ENCODE data around the gene CRB2.

CRB2 gene

DNA sequence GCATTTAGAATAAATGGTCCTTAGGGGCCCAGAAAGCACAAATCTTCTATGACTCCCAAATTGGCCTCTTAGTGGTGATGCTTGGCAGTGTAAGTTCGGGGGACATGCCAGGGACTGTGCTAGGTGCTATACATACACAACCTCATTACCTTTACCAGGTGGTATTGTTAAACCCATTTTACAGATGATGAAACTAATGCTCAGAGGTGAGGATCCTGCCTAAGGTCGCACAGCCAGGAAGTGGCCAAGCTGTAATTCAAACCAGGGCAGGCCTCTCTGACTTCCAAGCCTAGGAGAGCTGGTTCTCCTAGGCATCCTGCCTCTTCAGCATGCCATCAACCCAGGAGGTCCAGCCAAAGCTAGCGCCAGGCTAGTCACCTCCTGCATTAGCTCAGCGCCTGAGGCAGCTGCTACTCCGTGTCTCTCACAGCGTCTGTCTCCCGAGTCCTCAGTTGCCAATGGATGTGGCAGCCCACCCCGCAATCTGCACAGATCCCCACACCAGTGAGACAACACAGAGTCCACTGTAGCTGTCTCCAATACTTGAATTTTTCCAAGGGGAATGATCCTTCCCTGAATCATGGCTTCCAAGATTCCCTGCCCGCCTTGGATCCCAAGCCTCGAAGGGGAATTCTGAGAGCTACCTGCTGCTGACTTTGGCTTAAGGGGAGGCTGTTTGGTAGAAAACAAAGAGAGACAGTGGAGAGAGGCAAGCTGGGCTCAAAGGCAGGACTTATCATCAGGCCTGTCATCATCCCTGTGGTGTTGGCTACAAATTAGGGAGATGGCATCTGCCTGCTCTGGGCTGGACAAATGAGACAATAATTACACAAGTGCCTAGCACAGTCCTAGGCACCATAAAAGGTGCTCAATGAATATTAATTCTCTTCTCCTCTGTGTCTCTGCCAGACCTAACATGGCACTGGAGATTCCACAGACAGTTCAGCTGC lies 52.6 kb downstream of the CRB2 start:
- no peak for DNase-seq

DNA sequence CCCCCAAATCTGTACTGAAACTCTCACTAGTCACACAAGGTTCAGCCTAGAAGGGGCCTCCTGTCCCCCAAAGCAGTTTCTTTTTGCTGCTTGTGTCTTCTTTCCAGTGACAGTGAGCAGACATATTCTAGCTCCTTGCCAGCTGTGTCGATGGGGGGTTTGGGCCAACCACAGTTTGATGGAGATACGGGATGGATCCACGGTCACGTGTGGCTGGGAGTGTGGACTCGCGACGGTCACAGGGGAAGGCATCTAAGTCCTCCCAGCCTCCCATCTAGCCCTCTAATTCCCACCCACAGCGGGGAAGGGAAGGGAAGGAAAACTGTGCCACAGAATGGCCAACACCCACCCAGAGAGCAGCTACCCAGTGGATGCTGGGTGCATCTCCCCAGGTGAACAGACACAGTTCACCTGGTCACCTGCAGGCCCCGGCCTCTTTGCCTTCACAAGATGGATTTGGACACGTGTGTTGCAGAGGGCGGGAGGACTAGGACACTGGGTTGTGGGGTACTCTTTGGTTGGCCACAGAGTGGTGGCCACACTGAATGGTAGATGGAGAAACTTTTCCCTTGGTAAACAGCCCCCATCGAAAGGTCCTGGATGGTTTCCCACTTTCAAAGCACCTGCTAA lies 54.4 kb downstream of the CRB2 start:
- no peak for DNase-seq

DNA sequence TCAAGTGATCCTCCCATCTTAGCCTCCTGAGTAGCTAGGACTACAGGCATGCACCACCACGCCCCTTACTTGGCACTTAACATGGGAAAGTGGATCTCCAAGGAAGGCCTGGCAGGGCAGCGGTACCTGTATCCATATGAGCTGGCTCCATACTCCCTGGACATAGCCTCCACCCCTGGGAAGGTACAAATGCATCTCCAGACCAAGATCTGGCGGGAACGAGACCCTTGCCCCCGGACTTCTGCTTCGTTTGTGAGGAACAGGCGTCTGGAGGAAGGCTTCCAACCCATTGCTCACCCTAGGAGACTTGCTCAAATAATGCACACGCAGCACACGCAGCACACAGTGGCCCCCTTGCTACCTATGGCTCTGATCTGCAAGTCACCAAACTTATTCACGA lies 55.2 kb downstream of the CRB2 start:
- no peak for DNase-seq

DNA sequence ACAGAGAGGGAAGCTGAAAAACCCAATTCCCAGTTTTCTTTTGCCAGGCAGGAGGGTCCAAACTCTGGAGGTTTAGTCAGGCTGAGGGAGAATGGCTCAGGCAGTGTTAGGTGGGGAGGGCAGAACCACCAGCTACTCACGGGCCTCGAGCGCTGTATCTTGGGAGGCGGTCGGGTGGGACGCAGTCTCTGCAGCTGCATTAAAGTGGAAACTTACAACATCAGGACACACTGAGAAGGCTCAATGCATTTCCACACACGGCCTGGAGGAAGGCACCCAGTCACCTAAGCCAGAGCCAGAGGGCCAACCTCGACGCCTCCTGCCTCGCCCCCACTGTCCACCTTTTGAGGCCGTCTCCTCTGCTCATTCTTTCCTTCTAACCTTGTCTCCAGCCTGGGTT lies 55.6 kb downstream of the CRB2 start:
- no peak for DNase-seq

DNA sequence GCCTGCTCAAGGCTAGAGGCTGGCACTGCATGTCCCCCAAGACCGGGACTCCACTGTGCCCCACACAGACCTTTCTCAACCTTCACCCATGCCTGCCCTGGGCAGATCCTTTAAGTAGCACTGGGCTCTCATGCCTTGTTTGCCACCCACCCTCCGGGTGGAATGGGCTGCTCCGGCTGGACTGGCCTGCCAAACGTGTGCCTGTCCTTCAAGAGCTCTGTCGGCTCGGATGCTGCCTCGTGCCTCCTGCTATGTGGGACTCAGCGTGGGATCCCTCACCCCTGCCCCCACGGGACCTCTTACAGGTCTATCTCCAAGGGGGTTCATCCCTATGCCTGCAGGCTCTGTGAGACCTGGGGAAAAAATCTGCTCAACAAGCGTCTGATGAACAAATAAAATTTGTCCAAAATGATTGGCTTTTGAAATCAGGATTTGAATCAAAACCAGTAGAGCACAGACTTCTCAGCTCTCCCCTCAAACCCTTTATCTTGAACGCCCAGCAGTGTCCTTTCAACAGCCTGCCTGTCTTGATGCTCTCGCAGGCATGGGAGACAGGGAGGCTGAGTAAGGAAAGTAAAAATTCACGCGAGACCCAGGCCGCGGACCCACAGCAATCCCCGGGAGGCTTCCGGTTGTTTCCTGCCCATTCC lies 56.3 kb downstream of the CRB2 start:
- DNase-seq = no peak

DNA sequence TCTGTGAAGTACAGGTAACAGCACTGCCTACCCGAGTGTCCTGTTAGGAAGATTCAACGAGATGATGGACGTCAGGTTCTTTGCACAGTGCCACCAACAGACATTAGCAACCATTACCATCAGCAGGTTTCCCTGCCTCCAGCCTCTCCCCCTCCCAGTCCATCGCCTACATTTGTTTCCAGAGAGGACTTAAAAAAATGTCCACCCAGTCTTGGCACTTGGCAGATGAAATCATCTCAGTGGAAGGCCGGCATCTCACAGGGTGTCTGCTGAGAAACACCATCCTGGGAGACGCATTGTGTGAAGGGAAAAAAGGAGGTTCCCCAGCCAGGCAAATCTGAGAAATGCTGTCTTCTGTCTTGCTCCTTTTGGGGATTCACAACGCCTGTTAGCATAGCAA lies 58.2 kb downstream of the CRB2 start:
- DNase-seq = no peak

DNA sequence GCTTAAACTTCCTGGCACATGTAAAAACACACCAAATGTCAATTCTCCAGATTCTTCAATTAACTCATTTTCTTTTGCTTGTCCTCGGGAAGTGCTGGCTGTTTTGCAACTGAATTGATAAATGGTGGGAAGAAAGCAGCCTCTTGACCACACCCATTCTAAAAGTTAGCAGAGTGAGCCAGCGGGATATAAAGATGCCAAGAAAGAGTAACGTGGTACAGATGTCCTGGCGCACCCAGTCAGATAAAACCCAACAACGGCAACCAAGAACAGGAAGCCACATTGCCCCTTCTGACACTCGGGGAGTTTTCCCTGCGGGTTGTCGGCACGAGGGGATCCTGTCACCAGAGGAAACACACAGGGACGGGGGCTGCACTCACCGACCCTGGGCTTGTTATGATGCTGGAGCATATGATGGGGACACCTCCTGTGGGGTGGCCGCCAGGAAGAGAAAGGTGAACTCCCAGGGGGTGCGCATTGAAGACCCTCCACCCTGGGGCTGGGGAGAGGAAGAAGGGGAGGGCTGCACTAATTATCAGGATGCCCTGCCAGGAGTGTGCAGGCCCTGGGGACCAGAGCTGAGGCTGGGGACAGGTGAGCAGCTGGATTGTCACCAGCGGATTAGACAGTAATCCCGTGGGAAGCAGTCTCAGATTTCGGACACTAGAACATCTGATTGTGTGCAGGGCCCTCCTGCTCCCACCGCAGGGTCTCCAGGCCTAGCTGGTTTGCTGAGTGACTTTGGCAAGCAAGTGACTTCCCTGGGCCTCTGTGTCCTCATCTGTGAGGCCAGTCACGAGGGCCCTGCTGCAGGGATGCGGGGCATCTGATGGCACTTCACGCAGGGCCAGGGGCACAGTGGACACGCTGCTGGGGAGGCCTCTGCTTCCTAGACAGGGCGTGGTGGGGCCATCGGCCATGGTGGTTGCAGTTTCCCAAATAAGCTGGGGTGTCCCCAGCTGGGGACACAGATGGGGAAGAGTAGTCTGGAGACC lies 59.2 kb downstream of the CRB2 start:
- no peak for DNase-seq

DNA sequence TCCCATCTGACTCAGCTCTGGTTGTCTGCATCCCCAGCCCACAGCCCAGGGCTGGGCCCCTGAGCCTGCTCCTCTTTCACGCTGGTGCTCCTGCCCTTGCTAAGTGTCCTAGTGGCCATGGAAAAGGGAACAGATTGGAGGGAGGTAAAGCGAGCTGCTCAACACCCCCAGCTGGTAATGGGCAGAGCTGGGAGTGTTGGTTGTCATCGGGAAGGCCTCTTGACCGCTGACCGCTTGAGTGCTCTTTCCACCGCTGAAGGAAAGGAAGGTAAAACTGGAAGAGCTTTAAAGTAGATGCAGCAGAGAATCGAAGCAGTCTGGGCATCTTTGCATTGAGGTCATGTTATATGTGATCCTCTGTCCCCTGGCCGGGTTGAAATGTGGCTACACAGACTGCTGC lies 60.2 kb downstream of the CRB2 start:
- DNase-seq = no peak

DNA sequence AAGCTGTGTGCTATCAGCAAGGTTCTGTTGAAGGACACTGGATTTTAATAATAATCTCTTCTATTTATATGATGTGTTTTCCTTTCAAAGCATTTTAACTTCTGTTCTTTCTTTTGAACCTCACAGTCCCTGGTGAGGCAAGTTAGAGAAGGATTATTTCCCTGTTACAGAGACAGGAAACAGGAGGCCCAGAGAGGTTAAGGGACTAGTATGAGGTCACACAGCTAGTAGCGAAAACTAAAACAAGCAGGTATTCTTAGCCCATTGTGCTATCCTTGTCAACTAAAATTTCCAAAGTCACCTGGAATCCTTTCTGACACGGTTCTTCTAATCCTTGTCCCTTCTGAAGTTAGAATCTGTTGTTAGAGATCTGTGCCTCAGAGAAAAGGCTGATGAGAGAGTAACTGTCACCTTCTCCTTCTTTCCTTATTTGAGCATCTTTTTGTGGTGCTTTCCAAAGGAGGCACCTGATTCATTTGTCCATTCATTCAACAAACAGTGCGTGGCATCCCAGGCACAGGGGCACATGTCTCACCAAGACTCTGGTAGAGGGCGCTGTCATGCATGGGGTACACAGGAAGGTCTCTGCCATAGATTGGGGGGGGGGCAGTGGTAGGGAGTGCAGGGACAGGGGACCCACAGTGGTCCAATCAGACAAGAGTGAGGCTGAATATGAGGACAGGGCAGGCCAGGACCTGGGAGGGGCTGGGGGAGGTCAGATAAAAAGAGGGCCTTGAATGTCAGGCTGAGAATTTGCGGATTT lies 61.5 kb downstream of the CRB2 start:
- no peak for DNase-seq

DNA sequence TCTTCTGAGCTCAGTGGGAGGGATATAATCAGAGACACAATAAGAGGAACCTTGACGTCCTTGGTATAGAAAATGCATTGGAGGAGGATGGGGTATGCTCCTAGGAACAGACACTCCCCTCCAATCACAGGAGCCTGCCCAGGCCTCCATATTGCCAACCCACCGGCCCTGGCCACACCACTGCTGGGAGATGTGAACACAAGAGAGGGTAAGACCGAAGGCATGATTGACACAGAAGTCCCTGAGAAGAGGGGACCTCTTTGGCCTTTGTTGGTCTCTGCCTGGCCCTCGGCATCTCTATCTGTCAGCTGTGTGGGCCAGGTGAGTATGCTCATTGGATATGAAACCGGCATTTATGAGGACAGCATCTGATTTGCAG lies 62.0 kb downstream of the CRB2 start:
- no peak for DNase-seq

DNA sequence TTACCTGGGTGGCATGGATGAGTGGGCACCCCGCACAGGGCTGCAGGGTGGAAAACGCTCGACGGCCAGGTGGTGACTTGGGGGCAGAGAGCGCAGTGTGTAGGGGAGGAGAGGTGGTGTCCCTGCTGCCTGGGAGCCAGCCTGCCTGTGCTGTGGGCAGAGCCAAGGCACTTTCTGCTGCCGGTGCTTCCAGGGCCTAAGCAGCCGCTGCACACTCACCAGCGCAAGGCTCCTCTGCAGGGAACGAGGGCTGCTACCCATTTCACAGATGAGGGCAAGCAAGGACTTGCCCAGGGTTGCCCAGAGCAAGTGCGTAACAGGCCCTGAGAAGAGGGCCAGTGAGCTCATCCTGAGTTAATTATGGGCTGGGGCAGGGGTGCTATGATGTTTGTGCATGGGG lies 62.5 kb downstream of the CRB2 start:
- DNase-seq = no peak

DNA sequence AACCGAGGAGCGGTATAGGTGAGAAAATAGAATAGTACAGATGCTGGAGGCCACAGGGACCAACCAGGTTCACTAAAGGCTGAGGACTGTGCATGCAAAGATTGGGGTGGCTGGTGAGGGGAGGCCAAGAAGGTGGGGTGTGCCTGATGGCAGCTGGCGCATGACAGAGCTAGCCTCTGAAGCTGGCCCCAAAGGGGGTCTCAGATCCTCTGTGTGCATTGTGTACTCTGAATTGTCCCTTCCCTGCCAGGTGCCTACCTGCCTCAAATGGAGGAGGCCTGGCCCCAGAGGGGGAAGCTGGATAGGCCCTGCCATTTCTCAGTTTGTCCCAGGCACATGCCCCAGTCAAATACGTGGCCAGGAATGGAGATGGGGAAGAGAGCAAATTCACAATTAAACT lies 63.1 kb downstream of the CRB2 start:
- DNase-seq = no peak

DNA sequence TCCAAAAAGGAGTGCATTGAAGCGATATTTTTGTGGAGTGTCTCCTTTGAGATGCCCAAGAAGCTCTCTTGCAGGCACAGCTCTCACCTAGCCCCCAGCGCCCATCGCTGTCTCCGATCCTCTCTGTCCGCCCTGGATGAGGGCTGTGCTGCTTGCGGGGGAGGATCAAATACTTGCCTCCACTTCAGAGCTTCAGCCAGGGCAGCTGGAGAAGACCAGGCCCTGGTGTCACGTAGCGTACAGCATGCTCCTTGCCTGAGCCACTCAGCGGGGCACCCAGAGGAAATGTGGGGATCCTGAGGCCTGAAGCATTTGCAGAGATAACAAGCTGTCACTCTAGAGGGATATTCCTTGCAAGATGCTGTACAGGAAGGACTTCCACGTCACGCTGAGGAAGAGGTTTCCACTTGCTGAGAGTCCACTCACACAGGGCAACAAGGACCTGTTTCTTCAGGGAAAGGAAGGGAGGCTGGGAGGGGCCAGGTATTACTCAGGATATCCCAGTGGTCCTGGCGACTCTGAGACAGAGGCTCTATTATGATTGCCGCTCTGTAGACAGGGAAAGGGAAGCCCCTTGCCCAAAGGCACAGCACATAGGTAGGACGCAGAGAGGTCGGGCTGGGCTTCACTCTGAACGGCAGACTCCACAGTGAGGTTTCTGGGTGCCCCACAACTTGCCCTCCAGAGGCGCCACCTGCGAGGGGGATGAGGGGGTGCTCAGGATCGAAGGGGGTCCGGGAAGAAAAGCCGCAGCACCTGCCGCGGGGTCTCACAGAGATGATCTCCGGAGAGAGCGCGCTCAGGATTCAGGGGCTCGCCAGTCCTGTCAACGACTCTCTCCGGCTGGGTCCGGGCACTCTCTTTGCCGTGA lies 64.0 kb downstream of the CRB2 start:
- no peak for DNase-seq

DNA sequence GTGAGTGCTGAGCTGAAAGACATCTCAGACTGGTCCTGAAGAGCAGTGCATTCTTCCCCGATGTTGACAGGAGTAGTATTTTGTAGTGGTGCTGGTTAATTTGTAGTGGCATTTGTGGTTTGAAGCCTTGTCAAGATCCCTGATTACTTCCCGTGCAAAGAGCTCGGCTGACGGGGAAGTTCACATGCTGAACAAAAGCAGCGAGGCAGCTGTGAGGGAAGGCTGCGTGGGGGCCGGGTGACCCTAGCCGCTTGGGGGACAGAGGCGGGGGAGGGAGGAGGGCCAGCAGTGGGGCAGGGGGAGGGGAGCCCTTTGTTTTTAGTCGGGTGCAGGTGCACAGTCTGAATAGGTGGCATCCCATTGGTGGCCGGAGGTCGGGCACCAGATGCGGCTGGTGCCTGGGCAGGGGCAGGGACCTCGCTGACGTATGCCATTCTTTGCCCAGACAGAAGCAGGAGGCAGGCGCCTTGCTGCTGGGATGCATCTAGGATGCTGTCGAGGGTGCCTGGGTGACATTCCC lies 64.7 kb downstream of the CRB2 start:
- no peak for DNase-seq

DNA sequence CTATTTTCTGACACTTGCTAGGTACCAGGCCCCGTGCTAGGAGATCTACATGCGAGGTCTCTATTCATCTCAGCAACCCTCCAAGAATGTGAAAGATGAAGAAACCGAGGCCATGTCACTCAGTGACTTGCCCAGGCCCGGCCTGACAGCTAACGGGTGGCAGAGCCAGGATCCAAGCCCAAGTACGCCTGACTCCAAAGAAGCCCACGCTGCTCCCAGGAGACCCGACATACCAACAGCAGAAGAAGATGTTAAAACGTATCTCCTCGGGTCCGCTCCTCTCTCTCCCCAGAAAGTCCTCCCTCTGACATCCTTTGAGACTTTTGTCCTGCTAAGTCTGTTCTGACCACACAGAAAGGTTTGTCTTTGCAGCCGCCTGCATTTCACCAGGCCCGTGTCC lies 65.2 kb downstream of the CRB2 start:
- no peak for DNase-seq

DNA sequence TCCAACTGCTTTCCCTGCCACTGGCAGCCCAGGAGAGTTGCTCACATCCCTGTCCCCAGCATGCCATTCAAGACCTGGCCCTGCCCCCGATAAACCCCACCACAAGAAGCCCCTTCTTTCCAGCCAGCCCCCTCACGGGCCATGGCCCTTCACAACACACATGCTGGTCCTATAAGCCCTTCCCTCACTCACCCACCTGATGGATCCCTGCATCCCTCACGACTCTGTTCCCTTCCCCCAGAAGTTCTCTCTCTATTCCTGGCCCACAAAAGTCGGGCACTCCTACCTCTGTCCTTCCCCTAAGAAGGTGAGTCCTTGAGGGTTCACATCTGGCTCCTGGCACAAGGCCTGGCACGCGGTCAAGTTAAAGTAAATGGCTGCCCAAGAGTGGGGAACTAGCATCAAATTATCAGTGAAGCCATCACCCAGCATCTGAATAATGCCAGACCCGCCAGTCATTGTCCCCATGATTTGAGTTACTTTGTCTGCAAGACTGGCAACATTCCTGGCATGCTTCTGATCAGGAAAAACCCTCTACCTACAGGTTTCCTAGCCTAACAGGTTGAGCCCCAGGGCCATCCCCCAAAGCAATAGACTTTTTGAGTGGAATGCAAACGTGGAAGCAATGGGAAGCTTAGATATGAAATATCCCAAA lies 65.9 kb downstream of the CRB2 start:
- DNase-seq = no peak

DNA sequence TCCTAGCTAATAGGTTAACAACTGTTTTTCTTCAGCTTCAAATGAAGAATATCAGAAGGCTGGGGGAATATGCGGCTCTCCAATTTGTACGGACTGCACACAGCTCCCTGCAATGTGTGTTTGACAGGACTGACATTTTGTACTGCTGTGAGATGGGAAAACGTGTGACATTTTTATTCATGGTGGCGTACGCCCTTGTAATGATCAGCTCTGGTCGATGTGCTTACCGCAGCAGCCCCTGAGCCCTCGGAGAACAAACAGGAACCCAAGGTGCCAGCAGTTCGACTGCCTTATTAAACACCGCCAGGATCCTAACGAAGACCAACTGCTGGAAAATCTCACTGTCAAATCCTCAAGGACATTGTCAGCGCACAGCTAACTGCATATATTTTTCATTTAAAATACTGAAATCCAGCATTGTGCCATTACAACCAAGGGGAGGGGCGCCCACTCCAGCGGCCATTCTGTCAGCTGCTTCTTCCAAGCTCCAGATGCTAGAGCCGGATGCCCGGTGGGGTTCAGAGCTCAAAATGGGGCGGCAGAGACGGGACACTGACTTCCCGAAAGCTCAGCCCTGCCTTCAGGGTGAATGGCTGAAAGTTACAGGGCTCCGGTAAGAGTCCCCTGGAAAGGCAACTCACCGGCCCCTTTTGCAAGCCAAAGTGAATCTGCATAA lies 66.8 kb downstream of the CRB2 start:
- no peak for DNase-seq

DNA sequence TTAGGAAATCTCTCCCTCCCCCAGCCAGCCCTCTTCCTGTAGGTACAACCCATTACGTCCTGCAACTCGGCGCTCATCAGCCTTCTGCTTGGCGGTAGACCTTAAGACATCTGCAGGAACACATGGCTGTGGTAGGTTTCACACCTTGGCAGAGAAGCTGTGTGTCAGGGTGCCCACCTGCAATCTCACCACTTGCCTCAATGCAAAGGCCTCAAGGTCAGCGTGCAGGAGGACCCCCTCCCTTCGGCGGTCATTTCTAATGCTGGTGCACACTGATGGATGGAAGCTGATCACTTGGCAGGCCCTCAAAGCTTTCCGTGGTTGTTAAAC lies 67.3 kb downstream of the CRB2 start:
- no peak for DNase-seq

DNA sequence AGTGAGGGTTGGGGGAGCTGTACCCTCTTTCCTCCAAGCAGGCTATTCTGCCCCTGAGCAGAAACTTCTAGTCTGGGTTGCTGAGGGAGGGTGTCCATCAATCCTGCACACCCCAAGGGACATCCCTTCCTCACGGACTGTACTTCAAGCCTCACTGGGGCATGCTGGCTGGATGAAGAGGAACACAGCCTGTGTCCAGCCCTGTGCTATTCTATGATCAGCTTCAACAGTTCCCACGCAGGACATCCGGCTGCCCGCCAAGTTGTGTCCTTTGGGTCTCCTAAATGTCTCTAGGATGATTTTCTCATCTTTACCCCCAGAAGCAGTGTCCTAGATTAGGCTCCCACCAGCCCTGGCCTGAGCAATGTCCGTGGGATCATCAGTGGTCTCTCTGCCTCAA lies 68.1 kb downstream of the CRB2 start:
- DNase-seq = no peak

Data from T-helper 2 cell (primary cell).